Neural cell (in vitro differentiated cells): Measurements from ENCODE around the gene SLC7A1. TPM values are rescaled to one million over a fixed set of nuclear protein-coding genes. Genes with fewer than 3 reads are reported as not detected.

Experiments
- H2AFZ ChIP-seq: fragments of 200-600, 300-800 bp; sonication (generic), shearing (Covaris generic); 2 replicates; pipeline ENCODE4 v1.6.0; 2014; ENCODE audit warnings: low read depth, mild to moderate bottlenecking, antibody characterized with exemption, low read length, moderate library complexity
- H3F3A ChIP-seq: fragments of 200-600 bp; shearing (Covaris generic); 2 replicates; pipeline ENCODE4 v1.6.1; 2016; ENCODE audit warnings: mild to moderate bottlenecking, moderate library complexity, mixed read lengths, antibody characterized with exemption, low read length; ENCODE audit not compliant: insufficient read depth, poor library complexity, severe bottlenecking
- H3K27ac ChIP-seq: fragments of 200-600, 300-800 bp; sonication (generic), shearing (Covaris generic); 2 replicates; pipeline ENCODE4 v1.5.1; 2014; ENCODE audit warnings: mild to moderate bottlenecking, low read length, moderate library complexity
- H3K27me3 ChIP-seq: fragments of 300-800, 200-600 bp; sonication (generic), shearing (Covaris generic); 2 replicates; pipeline ENCODE4 v1.6.0; 2014; ENCODE audit warnings: mild to moderate bottlenecking, low read depth, low read length, moderate library complexity; ENCODE audit not compliant: insufficient read depth
- H3K36me3 ChIP-seq: fragments of 300-800, 200-600 bp; sonication (generic), shearing (Covaris generic); 2 replicates; pipeline ENCODE4 v1.5.1; 2014; ENCODE audit warnings: mild to moderate bottlenecking, antibody characterized with exemption, low read length, moderate library complexity; ENCODE audit not compliant: insufficient read depth
- H3K4me2 ChIP-seq: fragments of 300-800, 200-600 bp; sonication (generic), shearing (Covaris generic); 2 replicates; pipeline ENCODE4 v1.6.0; 2014; ENCODE audit warnings: mild to moderate bottlenecking, low read length
- H3K4me3 ChIP-seq: fragments of 300-800, 200-600 bp; sonication (generic), shearing (Covaris generic); 2 replicates; pipeline ENCODE4 v1.5.1; 2014; ENCODE audit warnings: mild to moderate bottlenecking, low read length, moderate library complexity
- H3K79me2 ChIP-seq: fragments of 200-600 bp; shearing (Covaris generic); replicated peaks from 2 replicates; pipeline ENCODE4 v1.6.0; 2014; ENCODE audit warnings: mild to moderate bottlenecking, low read length, moderate library complexity; ENCODE audit not compliant: insufficient read depth
- H3K9ac ChIP-seq: fragments of 300-800, 200-600 bp; sonication (generic), shearing (Covaris generic); 2 replicates; pipeline ENCODE4 v1.6.1; 2016; ENCODE audit warnings: mild to moderate bottlenecking, low read length, mixed read lengths
- H3K9me2 ChIP-seq: fragments of 200-600 bp; shearing (Covaris generic); 2 replicates; pipeline ENCODE4 v1.6.1; 2016; ENCODE audit warnings: mild to moderate bottlenecking, low read length, mixed read lengths; ENCODE audit not compliant: insufficient read depth
- H3K9me3 ChIP-seq: fragments of 200-600, 300-800 bp; sonication (generic), shearing (Covaris generic); 2 replicates; pipeline ENCODE4 v1.6.1; 2016; ENCODE audit warnings: mild to moderate bottlenecking, mixed run types, low read length, moderate library complexity, mixed read lengths
- H4K20me1 ChIP-seq: fragments of 200-600 bp; shearing (Covaris generic); 2 replicates; pipeline ENCODE4 v1.6.1; 2016; ENCODE audit warnings: mild to moderate bottlenecking, mixed run types; ENCODE audit not compliant: insufficient read depth
- CTCF ChIP-seq: fragments of 450-650 bp; IDR thresholded peaks from 2 replicates; pipeline ENCODE4 v1.5.1; 2014; ENCODE audit warnings: antibody characterized with exemption, mild to moderate bottlenecking, moderate library complexity; ENCODE audit not compliant: poor library complexity, severe bottlenecking
- EP300 ChIP-seq: fragments of 450-650 bp; conservative IDR thresholded peaks from 2 replicates; pipeline ENCODE4 v1.6.1; 2014; ENCODE audit warnings: antibody characterized with exemption, mild to moderate bottlenecking, moderate library complexity; ENCODE audit not compliant: poor library complexity, severe bottlenecking
- EZH2 ChIP-seq: fragments of 200-600, 300-800 bp; shearing (Covaris generic), sonication (generic); IDR thresholded peaks from 2 replicates; pipeline ENCODE4 v1.6.1; 2014; ENCODE audit warnings: antibody characterized with exemption, low read length, borderline replicate concordance, mild to moderate bottlenecking; ENCODE audit not compliant: insufficient read depth, poor library complexity, severe bottlenecking
- MXI1 ChIP-seq: fragments of 450-650 bp; conservative IDR thresholded peaks from 2 replicates; pipeline ENCODE4 v1.6.1; 2014; ENCODE audit warnings: antibody characterized with exemption, mild to moderate bottlenecking; ENCODE audit not compliant: poor library complexity, severe bottlenecking
- POLR2AphosphoS5 ChIP-seq: IDR thresholded peaks from 2 replicates; pipeline ENCODE4 v1.6.1; 2012
- RAD21 ChIP-seq: fragments of 450-650 bp; conservative IDR thresholded peaks from 2 replicates; pipeline ENCODE4 v1.6.1; 2014; ENCODE audit warnings: antibody characterized with exemption, mild to moderate bottlenecking, moderate library complexity
- REST ChIP-seq: IDR thresholded peaks from 2 replicates; pipeline ENCODE4 v1.6.1; 2012; ENCODE audit warnings: borderline replicate concordance
- SMC3 ChIP-seq: fragments of 450-650 bp; conservative IDR thresholded peaks from 2 replicates; pipeline ENCODE4 v1.6.1; 2014; ENCODE audit warnings: antibody characterized with exemption, mild to moderate bottlenecking, moderate library complexity; ENCODE audit not compliant: poor library complexity
- TAF1 ChIP-seq: IDR thresholded peaks from 2 replicates; pipeline ENCODE4 v1.6.1; 2012; ENCODE audit warnings: low read depth
- polyA plus RNA-seq: library from polyadenylated mRNA; depleted of rRNA; stranded (reverse); fragments of >200 nt; gene quantifications from 2 replicates; pipeline ENCODE4 v1.2.3, GENCODE V29; 2014

Gene SLC7A1
- polyA plus RNA-seq, 1 donor from 2014 or later: 2.6 TPM

- no peaks in the 10 kb centered on the region for H4K20me1 ChIP-seq
- H3K9ac ChIP-seq: no peak overlapping the region
- no peaks in the 10 kb centered on the region for H3K9me3 ChIP-seq
- no peaks in the 10 kb centered on the region for H3K27me3 ChIP-seq
- H3K79me2 ChIP-seq: no peaks in the 10 kb centered on the region
- H3K36me3 ChIP-seq: no peaks in the 10 kb centered on the region
- no peaks in the 10 kb centered on the region for H3F3A ChIP-seq
- H3K4me3 ChIP-seq: no peak overlapping the region
- no peak overlapping the region for H2AFZ ChIP-seq
- no peak overlapping the region for H3K27ac ChIP-seq
- TF ChIP-seq EP300 (no peak), EZH2 (no peak), REST (no peak), POLR2AphosphoS5 (no peak), RAD21 (no peak), CTCF (no peak), TAF1 (no peak), MXI1 (no peak), SMC3 (no peak)
- no peak overlapping the region for H3K4me2 ChIP-seq
- H3K9me2 ChIP-seq: no peaks in the 10 kb centered on the region
These were observed 82.2 kb downstream of the SLC7A1 start for GRCh38 chr13:29513002-29513980.

- no peaks in the 10 kb centered on the region for H3F3A ChIP-seq
- H3K27ac ChIP-seq: no peak overlapping the region
- no peaks in the 10 kb centered on the region for H3K79me2 ChIP-seq
- no peak overlapping the region for H3K4me3 ChIP-seq
- H3K4me2 ChIP-seq: no peak overlapping the region
- TF ChIP-seq SMC3 (no peak), POLR2AphosphoS5 (no peak), REST (no peak), MXI1 (no peak), RAD21 (no peak), EP300 (no peak)
- no peaks in the 10 kb centered on the region for H4K20me1 ChIP-seq
- no peaks in the 10 kb centered on the region for H3K9me3 ChIP-seq
- no peaks in the 10 kb centered on the region for H3K9me2 ChIP-seq
- H3K36me3 ChIP-seq: no peaks in the 10 kb centered on the region
- no peak overlapping the region for H2AFZ ChIP-seq
- no peak overlapping the region for H3K9ac ChIP-seq
- H3K27me3 ChIP-seq: no peaks in the 10 kb centered on the region
These were observed 83.5 kb downstream of the SLC7A1 start for GRCh38 chr13:29511980-29512379.
